GM21423 (cell line): ENCODE measurements around the gene DLEU7.

Experiments
- ATAC-seq: cut with Tn5 transposase; IDR thresholded peaks from one replicate; pipeline ENCODE4 v1.9.1; 2021; ENCODE audit warnings: mild to moderate bottlenecking, moderate library complexity; ENCODE audit not compliant: unreplicated experiment

DLEU7 gene

DNA sequence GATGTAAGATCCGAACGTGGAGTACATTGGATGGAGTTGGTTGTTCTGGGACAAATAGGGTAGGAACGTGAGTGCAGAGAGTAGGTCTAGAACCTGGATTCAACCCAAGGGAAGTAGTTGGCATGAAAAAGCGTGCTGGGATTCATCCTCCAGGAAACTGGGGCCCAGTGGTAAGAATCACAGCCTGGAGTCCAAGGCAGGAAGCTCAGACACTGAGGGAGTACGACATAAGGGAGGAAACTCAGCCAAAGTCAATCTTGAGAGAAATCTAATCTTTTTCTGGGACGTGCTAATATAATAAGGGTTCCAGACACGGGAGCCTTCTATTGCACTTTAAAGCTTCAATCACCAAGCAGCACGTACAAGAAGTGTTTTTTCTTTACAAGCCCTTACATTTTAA, 46.4 kb downstream of the DLEU7 start:
- ATAC-seq: no peak

DNA sequence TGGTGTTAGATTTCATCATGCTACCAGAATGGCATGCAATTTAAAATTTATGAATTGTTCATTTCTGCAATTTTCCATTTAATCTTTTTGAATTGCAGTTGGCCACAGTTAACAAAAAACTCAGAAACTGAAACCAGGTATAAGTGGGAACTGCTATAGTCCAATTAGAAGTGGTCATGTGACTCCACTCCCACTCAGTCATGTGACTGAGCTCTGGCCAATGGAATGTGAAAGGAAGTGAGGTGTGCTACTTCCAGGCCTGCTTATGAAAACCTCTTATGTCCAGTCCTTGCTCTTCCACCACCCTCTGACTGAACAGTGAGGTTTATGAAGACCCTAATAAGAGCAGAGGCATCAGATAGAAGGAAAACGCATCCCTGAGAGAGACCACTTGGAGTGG, 47.0 kb downstream of the DLEU7 start:
- no peak for ATAC-seq

DNA sequence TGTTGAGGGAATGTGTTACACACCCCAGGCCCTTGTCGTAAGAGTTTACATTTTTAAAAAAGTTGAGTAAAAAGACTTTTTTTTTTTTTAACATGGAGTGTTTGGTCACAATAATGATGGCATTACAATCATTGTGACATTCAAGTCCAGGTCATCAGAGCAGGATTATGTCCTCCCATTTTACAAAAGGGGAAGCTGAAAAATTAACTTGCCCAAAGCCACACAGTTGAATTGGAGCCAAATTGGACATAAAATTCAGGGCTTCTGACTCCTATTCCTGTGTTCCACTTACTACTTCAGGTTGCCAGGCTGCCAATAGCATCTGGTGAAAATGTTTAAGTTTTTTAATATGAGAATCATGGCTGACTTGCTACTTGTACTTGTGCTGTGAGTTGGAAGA, 49.3 kb downstream of the DLEU7 start:
- ATAC-seq: no peak

DNA sequence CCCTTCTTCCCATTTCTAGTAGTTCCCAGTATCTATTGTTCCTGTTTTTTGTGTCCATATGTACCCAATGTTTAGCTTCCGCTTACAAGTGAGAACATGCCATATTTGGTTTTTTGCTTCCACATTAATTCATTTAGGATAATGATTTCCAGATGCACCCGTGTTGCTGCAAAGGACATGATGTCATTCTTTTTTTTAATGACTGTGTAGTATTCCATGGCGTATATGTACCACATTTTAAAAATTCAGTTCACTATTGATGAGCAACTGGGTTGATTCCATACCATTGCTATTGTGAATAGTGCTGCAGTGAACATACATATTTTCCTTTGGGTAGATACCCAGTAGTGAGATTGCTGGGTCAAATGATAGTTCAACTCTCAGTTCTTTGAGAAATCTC, 50.5 kb downstream of the DLEU7 start:
- ATAC-seq: no peak

DNA sequence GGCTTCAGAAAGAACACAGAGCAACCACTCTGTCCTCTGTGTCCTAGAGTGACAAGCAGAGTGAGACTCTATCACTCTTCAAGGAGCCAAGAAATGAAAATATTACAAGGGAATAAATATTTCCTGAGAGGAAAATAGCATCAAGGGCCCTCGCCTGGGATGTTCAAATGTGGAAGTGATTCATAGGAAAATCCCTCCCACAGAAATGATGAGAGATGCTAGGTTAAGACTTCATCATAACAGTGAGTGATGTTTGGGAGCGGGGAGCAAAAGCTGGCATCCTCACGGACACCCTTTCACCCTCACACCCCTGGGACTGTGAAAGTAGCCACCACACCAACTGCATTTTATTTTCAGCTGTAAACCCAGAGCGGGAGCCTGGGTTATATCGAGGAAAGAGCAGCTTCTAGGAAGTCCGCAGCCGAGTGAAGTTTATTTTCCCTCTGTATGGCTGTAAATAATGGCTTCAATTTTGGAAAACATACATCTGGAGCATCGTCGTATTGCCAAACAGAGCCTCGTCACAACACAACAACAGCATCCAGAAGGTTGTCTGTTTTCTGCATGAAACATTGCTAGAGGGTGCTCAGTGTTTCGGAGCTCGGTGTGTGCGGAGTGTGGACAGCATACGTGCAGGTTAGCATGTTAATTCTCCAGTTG, 54.8 kb downstream of the DLEU7 start:
- no peak for ATAC-seq

DNA sequence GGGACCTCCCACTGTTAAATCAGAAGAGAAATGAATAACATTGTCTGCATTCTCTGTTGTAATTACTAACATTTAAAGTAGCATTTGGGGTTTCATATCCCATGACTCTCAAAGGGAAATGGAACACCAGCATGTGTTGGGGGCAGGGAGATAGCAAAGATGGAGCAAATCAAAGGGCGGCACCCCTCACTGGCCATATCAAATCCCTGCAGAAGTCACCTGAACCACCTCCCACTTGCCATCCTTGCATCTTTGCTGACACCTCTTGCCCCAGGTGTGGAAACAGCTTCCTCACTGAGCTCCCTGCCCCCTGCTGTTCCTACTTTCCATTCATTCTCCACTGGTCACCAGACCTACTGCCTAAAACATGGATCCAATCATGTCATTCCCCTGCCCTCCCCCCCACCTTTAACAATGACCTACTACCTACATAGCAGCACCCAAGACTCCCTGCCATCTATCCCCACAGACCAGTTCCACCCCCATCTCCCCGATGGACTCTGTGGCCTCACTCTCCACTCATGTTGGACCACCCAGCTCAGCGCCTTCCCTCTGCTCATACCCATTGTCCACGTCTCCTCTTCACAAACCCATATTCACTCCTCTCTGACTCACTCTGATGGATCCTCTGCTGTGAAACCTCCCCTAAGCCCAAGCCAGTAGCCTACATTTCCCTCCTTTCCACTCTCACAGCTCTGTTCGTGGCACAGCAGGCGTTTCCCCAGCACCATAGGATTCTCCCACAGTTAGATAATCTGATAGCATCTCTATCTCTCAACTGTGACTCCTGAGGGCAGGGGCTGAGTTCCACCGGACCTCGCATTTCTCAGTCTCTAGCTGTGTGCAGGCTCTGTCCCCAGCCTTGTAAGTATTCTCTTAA, 55.9 kb downstream of the DLEU7 start:
- no peak for ATAC-seq

DNA sequence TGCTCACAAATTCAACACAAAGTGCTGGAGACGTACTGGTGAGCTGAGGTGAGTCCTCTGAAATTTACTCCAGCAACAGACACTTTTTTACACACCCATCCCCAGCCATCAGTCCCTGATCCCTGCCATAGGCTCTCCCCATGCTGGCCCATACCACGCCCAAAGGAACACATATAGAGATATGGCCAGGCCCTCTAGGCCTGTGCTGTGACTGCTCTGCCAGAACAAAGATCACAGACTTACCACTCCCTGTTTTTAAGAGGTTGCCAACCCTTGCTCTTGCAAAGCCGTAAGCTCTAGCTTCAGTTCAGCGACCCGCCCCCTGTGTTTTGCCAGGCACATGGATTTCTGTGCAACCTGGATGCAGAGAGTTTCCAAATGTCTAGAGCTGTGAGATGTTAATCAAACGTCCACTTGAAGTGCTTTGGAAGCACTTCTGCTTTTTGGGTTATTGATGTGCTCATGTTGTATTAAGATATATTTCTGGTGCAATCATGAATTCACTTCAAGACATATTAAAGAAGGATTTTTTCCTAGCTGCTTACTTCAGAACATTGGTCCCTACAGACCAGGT, 59.7 kb downstream of the DLEU7 start:
- ATAC-seq: no peak

DNA sequence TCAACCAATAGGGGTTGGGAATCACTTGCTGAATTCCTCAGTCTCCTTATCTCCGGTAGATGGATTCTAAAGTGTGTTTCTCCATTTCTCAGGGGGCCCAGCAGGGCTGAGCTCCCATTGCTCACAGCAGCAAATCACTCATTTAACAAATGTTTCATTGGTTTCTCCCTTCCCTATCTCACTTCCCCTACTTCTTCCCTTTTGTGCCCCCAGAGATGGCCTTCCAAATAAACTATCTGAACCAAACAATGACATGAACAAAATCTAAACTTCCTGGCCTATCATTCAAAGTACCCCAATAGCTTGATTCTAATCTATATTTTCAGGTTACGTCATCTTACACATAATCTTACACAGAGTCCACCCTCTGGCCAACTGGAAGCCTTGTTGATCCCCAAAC, 60.4 kb downstream of the DLEU7 start:
- no peak for ATAC-seq

DNA sequence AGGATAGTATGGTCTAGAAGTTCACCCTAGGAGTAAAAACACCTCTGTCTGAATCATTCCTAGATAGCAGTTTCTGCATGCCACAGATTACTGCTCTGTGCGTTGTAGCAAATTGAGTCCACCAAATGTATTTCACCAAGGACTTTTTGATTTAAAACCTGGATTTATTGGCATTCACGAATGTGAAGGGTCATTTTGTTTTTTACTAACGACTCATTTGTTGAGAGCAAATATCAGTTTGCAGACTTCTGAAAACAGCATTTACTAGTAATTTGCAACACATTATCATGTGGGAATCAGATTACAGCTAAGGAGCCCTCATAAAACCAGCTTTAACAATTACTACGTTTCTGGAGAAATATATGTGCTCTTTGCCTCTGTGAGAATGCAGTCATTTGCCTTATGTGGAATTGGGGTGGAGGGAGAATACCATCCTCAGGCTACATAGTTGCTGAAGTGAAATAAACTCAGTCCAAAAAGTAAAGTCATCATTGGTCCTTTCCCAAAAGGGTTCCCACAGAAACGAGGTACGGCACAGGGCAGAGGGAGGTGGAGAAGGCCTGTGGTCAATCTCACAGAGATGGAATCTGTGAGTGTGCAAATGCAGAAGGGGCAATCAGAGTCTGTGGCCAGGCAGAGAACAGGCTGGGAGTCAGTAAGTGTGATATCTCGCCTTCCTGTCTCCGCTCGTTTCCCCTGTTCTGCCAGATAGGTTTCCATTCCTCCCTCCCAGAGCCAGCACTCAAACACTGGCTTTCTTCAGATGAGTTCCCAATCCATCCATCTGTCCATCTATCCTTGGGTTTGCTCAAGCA, 63.1 kb downstream of the DLEU7 start:
- no peak for ATAC-seq

DNA sequence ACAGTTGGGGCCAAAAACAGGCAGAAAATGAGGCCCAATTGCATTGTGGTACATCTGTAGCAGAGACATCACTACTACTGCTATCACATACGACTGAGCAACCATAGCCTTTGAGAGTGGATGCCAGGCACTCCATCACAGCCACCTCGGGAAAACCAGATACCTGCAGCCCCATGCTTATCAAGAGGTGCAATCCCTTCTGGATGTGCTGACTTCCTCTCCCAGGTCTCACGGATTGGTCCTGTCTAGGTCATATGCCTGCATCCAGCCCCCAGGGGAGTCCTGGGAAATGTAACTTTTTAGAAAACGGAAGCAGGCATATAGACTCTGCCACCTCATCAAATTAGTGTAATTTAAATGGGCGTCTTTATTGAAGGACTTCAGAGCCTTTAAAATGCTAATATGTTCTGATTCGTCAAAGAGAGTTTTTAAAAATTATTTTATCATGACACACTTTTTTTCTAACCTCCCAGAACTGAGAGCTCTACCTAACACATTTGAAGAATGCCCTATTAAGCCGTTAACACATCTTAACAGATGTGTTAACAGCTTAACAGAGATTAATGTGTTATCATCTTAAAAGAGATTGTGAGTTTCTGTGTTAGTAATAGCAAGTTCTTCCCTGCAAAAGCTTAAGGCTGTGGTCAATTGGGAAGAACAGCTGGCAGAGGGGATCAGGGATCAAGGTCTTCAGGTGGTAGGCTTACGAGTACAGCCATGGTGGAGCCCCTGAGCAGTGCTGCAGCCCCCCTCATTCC, 63.9 kb downstream of the DLEU7 start:
- ATAC-seq: no peak
